Ovary (tissue), 9 donors: Measurements from ENCODE around the gene SLC26A1. TPM values are rescaled to one million over a fixed set of nuclear protein-coding genes. Genes with fewer than 3 reads are reported as not detected.

Source experiments
- DNase-seq, 5 donors: peaks; one replicate each; pipeline ENCODE4 v3.0.0-alpha.2; 2019 to 2020
- H3K27ac ChIP-seq, 2 donors: fragments of 200-600 bp; one replicate each; pipeline versions ENCODE4 v1.5.1 to v1.8.0; 2019 to 2022
- H3K27me3 ChIP-seq: fragments of 200-600 bp; one replicate; pipeline ENCODE4 v1.8.0; 2022
- H3K36me3 ChIP-seq: fragments of 200-600 bp; sonication (generic); one replicate; pipeline ENCODE4 v1.5.1; 2019
- H3K4me1 ChIP-seq: one replicate; pipeline ENCODE4 v1.8.1; 2013; ENCODE audit warnings: mild to moderate bottlenecking, moderate library complexity; ENCODE audit not compliant: insufficient read depth
- H3K4me3 ChIP-seq: fragments of 200-600 bp; sonication (generic); one replicate; pipeline ENCODE4 v1.5.1; 2017
- H3K9me3 ChIP-seq, 2 donors: fragments of 200-600 bp in 1 of 2; sonication (generic) in 1 of 2; one replicate each; pipeline versions ENCODE4 v1.5.1 to v1.8.1; 2013 to 2019; ENCODE audit warnings: mild to moderate bottlenecking in 1 of 2, moderate library complexity in 1 of 2
- EP300 ChIP-seq: sonication (generic); formaldehyde crosslinking; IDR thresholded peaks from one replicate; pipeline ENCODE4 v1.6.1; 2017; ENCODE audit warnings: antibody characterized with exemption
- POLR2A ChIP-seq: fragments of 450-650 bp; IDR thresholded peaks from one replicate; pipeline ENCODE4 v1.6.1; 2017; ENCODE audit warnings: antibody characterized with exemption, mild to moderate bottlenecking, moderate library complexity
- WGBS, 3 donors: extraction: QIAGEN DNeasy Blood & Tissue Kit in 1 of 3; methylation state at CpG; one replicate each; pipeline versions ENCODE4 v1.1.5 to v1.1.7; 2013 to 2017; 5-methylcytosine and 5-hydroxymethylcytosine counted together
- intact Hi-C, 4 donors: fragments of 100-400 bp; cut with DNase I; formaldehyde crosslinking; loops; one replicate each; pipeline versions ENCODE4 v1.11.0 to v1.15.1; 2022 to 2023
- polyA plus RNA-seq, 2 donors: library from polyadenylated mRNA; stranded (reverse); fragments of 200-250 nt in 1 of 2; fragments of 350-450 nt in 1 of 2; fragmentation: Illumina TruSeq in 1 of 2; extraction: RNeasy Lipid Tissue Mini Kit (QIAGEN cat#74804) in 1 of 2; gene quantifications; one replicate each; pipeline ENCODE4 v1.2.3, GENCODE V29; 2013 to 2014
- total RNA-seq, 7 donors: library from RNA; depleted of rRNA in 2 of 7; stranded (reverse); fragments of >200 nt in 2 of 7; fragmentation: NEBNext Ultra II Directional in 3 of 7; extraction: Animal tissue kit (Norgen Biotek cat#: 25700) in 3 of 7; gene quantifications; one replicate each; pipeline versions ENCODE4 v1.1.0 to v1.2.4, GENCODE V29; 2016 to 2023
- TF ChIP-seq, protein P1 (sequence below), 3 donors: fragments of 450-650 bp in 2 of 3; fragments of 200-600 bp in 1 of 3; IDR thresholded peaks; one replicate each; pipeline versions ENCODE4 v1.5.1 to v1.8.0; 2016 to 2022; ENCODE audit warnings: antibody characterized with exemption in 3 of 3, mild to moderate bottlenecking in 1 of 3
- donor health status: DM: no; HTN: no; CAD: no; lungs with moderate emphysema.
- donor health status: DM: no; HTN: no; CAD: no.
- donor health status: Bipolar disorder and iron deficiency.
- donor health status: DM: yes; HTN: yes; CAD: no.
- donor health status: DM: no; HTN: no; CAD: no.
- donor health status: DM: yes; HTN: yes; CAD: no.

The SLC26A1 gene
- total and polyA plus RNA-seq, 9 donors = 0.10 to 1.1 (median 0.25) TPM; not detected in 1

DNA sequence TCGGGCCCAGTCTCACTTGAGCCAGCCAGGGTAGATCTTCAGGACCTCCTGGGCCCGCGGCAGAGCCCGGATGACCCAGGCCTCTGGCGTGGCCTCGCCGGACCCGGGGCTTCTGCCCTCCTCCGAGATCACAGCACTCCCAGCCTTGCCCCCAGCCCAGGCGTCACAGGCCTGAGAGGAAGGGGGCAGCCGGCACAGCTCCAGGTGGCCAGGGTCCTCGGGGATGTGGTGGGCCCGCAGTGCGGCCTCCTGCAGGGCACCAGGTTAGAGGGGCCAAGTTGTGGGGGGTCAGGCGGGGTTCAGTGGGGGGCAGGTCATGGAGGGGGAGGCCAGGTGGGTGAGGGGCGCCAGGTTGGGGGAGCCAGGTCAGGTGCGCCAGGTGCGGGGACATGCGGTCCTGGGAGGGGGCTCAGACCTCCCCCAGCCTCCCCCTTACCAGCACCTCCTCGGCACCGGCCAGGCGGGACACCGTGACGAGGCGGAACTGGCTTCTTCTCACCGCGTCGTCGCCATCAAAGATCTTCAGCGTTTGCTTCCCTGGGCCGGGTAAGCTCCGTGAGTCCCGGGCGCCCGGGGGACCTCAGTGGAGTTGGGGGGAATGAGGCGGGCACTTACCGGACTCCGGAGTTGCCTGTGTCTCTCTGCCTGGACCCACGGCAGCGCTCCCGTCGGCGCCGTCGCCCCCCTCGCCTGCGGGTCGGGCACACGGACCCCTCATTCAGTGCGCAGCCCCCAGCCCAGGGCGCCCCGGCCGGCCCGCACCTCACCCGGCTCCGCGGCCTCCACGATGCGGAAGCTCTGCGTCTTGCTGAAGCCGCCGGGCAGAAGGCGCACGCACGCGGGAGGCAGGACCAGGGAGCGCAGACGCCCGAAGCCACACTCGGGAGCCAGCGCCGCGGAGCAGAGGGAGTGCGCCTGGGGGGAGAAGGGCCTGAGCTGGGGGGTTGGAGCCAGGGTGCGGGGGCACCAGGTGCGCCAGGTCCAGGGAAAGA, 25.8 kb downstream of the SLC26A1 start:
- Histone ChIP-seq H3K27ac (no peak overlapping the region), H3K36me3 (no peaks in the 10 kb centered on the region), H3K9me3 (no peaks in the 10 kb centered on the region), H3K27me3 (no peaks in the 10 kb centered on the region), H3K4me3 (no peak overlapping the region), H3K4me1 (peaks cover 4% of the 10 kb centered on the region)
- DNase-seq = no peak
- TF ChIP-seq EP300 (no peak), POLR2A (no peak)
- TF ChIP-seq, protein P1, sequence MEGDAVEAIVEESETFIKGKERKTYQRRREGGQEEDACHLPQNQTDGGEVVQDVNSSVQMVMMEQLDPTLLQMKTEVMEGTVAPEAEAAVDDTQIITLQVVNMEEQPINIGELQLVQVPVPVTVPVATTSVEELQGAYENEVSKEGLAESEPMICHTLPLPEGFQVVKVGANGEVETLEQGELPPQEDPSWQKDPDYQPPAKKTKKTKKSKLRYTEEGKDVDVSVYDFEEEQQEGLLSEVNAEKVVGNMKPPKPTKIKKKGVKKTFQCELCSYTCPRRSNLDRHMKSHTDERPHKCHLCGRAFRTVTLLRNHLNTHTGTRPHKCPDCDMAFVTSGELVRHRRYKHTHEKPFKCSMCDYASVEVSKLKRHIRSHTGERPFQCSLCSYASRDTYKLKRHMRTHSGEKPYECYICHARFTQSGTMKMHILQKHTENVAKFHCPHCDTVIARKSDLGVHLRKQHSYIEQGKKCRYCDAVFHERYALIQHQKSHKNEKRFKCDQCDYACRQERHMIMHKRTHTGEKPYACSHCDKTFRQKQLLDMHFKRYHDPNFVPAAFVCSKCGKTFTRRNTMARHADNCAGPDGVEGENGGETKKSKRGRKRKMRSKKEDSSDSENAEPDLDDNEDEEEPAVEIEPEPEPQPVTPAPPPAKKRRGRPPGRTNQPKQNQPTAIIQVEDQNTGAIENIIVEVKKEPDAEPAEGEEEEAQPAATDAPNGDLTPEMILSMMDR (IDR thresholded peaks at IDR 0.05) = no peak
- intact Hi-C loops = no loop called here
- 42 to 52% (median 47%) methylated on average over 51 to 76 of the region's 76 CpGs for WGBS, 3 donors

DNA sequence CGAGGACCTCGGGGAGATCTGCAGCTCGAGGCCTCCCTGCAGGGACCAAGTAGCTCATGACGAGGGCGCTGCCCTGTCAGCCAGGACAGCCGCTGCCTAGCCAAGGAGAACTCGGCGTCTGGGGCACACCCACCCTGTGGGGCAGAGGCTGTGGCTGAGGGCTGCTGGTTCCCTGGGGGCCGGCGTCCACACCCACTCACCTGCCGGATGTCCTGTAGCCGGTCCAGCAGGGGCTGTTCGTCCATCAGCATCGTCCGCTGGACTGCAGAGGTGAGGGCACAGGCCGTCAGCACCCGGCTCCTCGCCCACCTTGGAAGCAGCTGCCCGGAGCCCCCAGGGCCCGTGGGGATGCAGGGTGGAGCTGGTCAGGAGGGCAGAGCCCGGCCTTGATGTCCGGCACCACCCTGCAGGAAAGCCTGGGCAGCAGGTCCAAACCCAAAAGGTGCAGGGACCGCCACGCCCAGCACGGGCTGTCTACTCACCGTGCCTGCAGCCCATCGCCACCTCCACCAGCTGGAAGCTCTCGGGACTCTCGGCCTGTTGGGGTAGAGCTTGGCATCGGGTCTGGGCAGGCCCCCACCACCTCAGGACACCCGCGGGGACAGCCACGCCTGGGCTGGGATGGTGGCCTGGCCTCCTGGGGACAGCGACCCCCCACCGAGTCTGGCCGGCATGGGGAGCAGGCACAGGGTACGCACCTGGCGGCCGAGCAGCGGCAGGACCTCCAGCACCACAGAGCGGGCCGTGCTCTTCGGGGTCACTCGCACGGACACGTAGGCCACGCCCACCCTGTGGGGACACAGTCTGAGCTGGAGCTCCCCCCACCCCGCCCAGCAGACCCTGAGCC, 26.7 kb downstream of the SLC26A1 start:
- no peak for DNase-seq
- Histone ChIP-seq H3K36me3 (no peaks in the 10 kb centered on the region), H3K9me3 (no peaks in the 10 kb centered on the region), H3K4me1 (no peaks in the 10 kb centered on the region), H3K4me3 (no peak overlapping the region), H3K27ac (no peak overlapping the region), H3K27me3 (no peaks in the 10 kb centered on the region)
- intact Hi-C loops = no loop called here
- TF ChIP-seq POLR2A (no peak), EP300 (no peak)
- TF ChIP-seq, protein P1 (IDR thresholded peaks at IDR 0.05) = no peak
- WGBS, 3 donors = 88 to 92% (median 89%) methylated on average over 40 to 48 of the region's 48 CpGs

DNA sequence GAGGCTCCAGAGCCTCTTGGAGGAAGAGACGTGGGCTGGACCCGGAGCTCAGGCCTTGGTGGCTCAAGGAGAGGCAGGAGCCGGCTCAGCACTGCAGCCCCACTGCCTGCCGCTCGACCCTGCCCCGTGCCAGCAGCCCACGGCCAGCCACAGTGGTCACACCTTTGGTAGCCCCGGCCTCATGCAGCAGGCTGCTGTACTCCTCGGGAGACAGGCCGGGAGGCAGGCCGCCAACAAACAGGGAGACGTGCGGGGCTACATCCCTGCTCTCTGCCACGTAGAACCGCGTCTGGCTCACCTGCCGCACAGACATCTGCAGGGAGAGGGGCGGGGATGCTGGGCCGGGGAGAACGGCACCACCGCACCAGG, 27.5 kb downstream of the SLC26A1 start:
- H3K36me3 ChIP-seq = no peaks in the 10 kb centered on the region

DNA sequence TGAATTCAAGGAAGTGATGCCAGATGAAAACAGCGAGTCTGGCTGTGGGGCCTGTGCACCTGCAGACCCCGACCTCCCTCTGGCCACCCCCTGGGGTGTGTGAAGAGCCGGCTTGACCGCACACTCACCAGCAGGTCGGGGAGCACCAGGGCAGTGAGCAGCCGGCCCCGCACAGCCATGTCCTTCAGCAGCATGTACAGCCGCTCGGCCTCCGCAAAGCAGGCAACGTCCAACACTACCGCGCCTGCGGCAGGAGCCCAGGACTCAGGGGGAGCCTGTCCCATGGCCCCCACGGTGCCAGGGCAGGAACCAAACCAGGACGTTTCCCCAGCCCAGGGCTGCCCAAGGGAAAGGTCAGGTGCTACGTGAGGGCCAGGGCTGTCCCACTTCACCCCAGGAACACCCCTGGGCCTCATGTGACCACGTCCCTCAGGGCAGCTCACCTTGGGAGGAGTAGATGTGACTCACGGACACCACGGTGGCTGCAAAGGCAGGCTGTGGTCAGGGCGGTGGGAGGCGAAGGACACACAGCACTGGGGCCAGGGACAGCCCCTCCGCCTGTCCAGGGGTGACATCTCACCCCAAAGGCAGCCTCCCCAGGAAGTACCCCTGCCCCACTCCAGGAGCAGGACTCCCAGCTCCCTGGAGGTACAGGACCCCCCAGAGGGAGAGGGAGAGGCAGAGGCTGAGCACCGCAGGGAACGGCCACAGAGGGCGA, 28.0 kb downstream of the SLC26A1 start:
- Histone ChIP-seq H3K4me3 (no peak overlapping the region), H3K9me3 (no peaks in the 10 kb centered on the region), H3K4me1 (no peaks in the 10 kb centered on the region), H3K36me3 (no peaks in the 10 kb centered on the region), H3K27ac (no peak overlapping the region), H3K27me3 (no peaks in the 10 kb centered on the region)
- intact Hi-C loops = no loop called here
- 90% methylated on average over 20 to 26 of the region's 26 CpGs for WGBS, 3 donors
- TF ChIP-seq POLR2A = no peak
- TF ChIP-seq, protein P1 (IDR thresholded peaks at IDR 0.05) = no peak
- no peak for TF ChIP-seq EP300
- DNase-seq = no peak

More for the DNA sequence above, 27.5 kb downstream of the SLC26A1 start:
- TF ChIP-seq EP300 (no peak), POLR2A (no peak)
- Histone ChIP-seq H3K9me3 (no peaks in the 10 kb centered on the region), H3K4me1 (no peaks in the 10 kb centered on the region), H3K27me3 (no peaks in the 10 kb centered on the region), H3K27ac (no peak overlapping the region), H3K4me3 (no peak overlapping the region)
- 89 to 90% (median 90%) methylated on average over 19 to 21 of the region's 21 CpGs for WGBS, 3 donors
- intact Hi-C loops = no loop called here
- no peak for DNase-seq
